CD14-positive monocyte (primary cell): Measurements from ENCODE around the gene IMPG2. TPM values are rescaled to one million over a fixed set of nuclear protein-coding genes. Genes with fewer than 3 reads are reported as not detected.

ENCODE experiments used
- DNase-seq, 3 donors: peaks; one replicate each; pipeline ENCODE4 v3.0.0-alpha.2; 2011 to 2022
- H2AFZ ChIP-seq: 2 replicates; pipeline ENCODE4 v1.6.0; 2012; ENCODE audit warnings: mild to moderate bottlenecking, low read depth, low read length, inconsistent platforms; ENCODE audit not compliant: insufficient read depth, poor library complexity, severe bottlenecking
- H3K27ac ChIP-seq, 2 donors: 1 replicate in 1 of 2; 2 replicates in 1 of 2; pipeline ENCODE4 v1.5.1; 2012 to 2013; ENCODE audit warnings: low read length in 2 of 2, control low read depth in 1 of 2, inconsistent platforms in 1 of 2, low read depth in 1 of 2, mild to moderate bottlenecking in 1 of 2
- H3K27me3 ChIP-seq, 2 donors: one replicate each; pipeline versions ENCODE4 v1.6.0 to v1.6.1; 2011 to 2013; ENCODE audit warnings: low read length in 2 of 2; ENCODE audit not compliant: control insufficient read depth in 2 of 2, insufficient read depth in 2 of 2
- H3K36me3 ChIP-seq, 2 donors: replicated peaks in 1 of 2; 1 replicate in 1 of 2; 2 replicates in 1 of 2; pipeline versions ENCODE4 v1.5.1 to v1.6.1; 2012 to 2013; ENCODE audit warnings: low read length in 2 of 2, control low read depth in 1 of 2, inconsistent platforms in 1 of 2, mild to moderate bottlenecking in 1 of 2; ENCODE audit not compliant: insufficient read depth in 2 of 2, control insufficient read depth in 1 of 2
- H3K4me1 ChIP-seq, 2 donors: 1 replicate in 1 of 2; 2 replicates in 1 of 2; pipeline versions ENCODE4 v1.5.1 to v1.6.1; 2012 to 2013; ENCODE audit warnings: low read length in 2 of 2, control low read depth in 1 of 2, inconsistent platforms in 1 of 2, mild to moderate bottlenecking in 1 of 2, moderate library complexity in 1 of 2; ENCODE audit not compliant: insufficient read depth in 2 of 2, control insufficient read depth in 1 of 2
- H3K4me2 ChIP-seq: replicated peaks from 2 replicates; pipeline ENCODE3; 2012; ENCODE audit warnings: low read length, moderate library complexity, mild to moderate bottlenecking; ENCODE audit not compliant: poor library complexity, severe bottlenecking; ENCODE audit errors: extremely low read depth
- H3K4me3 ChIP-seq, 3 experiments: fragments of 200-600 bp in 1 of 3; sonication (generic) in 1 of 3; replicated peaks in 1 of 3; 1 replicate in 2 of 3; 2 replicates in 1 of 3; pipeline ENCODE4 v1.5.1; 2011 to 2013; ENCODE audit warnings: low read length in 3 of 3, mild to moderate bottlenecking in 3 of 3, control low read depth in 2 of 3, low read depth in 2 of 3, inconsistent platforms in 1 of 3, moderate library complexity in 1 of 3
- H3K79me2 ChIP-seq: 2 replicates; pipeline ENCODE4 v1.6.0; 2012; ENCODE audit warnings: mild to moderate bottlenecking, control low read depth, inconsistent platforms, low read length, moderate library complexity; ENCODE audit not compliant: insufficient read depth
- H3K9ac ChIP-seq: 2 replicates; pipeline ENCODE4 v1.6.0; 2017; ENCODE audit warnings: low read length, mild to moderate bottlenecking; ENCODE audit not compliant: insufficient read depth, poor library complexity, severe bottlenecking
- H3K9me3 ChIP-seq, 2 donors: replicated peaks in 1 of 2; 1 replicate in 1 of 2; 2 replicates in 1 of 2; pipeline versions ENCODE4 v1.5.1 to v1.6.1; 2012 to 2013; ENCODE audit warnings: low read length in 2 of 2, control low read depth in 1 of 2; ENCODE audit not compliant: control insufficient read depth in 1 of 2, insufficient read depth in 1 of 2
- H4K20me1 ChIP-seq: 2 replicates; pipeline ENCODE4 v1.6.0; 2012; ENCODE audit warnings: mild to moderate bottlenecking, low read length, control low read depth, moderate library complexity; ENCODE audit not compliant: insufficient read depth
- H3K27ac Mint-ChIP-seq, 7 donors: one replicate each; pipeline ENCODE4 v1.8.0; 2020; ENCODE audit warnings: mild to moderate bottlenecking in 7 of 7, mixed read lengths in 7 of 7, moderate library complexity in 6 of 7, inconsistent platforms in 2 of 7
- H3K27me3 Mint-ChIP-seq, 3 donors: one replicate each; pipeline ENCODE4 v1.8.0; 2021 to 2022; ENCODE audit warnings: low read depth in 3 of 3, mild to moderate bottlenecking in 3 of 3, mixed read lengths in 3 of 3, moderate library complexity in 3 of 3, inconsistent platforms in 1 of 3
- H3K36me3 Mint-ChIP-seq, 2 donors: one replicate each; pipeline ENCODE4 v1.8.0; 2020; ENCODE audit warnings: mixed read lengths in 2 of 2, inconsistent platforms in 1 of 2, mild to moderate bottlenecking in 1 of 2
- H3K4me1 Mint-ChIP-seq: one replicate; pipeline ENCODE4 v1.8.0; 2020; ENCODE audit warnings: mild to moderate bottlenecking, mixed read lengths
- H3K4me3 Mint-ChIP-seq, 2 donors: one replicate each; pipeline ENCODE4 v1.8.0; 2020; ENCODE audit warnings: mild to moderate bottlenecking in 2 of 2, mixed read lengths in 2 of 2, moderate library complexity in 1 of 2
- H3K9me3 Mint-ChIP-seq, 7 donors: one replicate each; pipeline ENCODE4 v1.8.0; 2020 to 2022; ENCODE audit warnings: mixed read lengths in 7 of 7, mild to moderate bottlenecking in 6 of 7, moderate library complexity in 6 of 7, inconsistent platforms in 2 of 7
- WGBS: methylation state at CpG from one replicate; pipeline ENCODE4 v1.1.5; 2013; ENCODE audit warnings: missing lambda C conversion rate; ENCODE audit not compliant: insufficient coverage; 5-methylcytosine and 5-hydroxymethylcytosine counted together
- intact Hi-C, 2 donors: fragments of 100-400 bp; cut with micrococcal nuclease; formaldehyde crosslinking; loops; one replicate each; pipeline versions ENCODE4 v1.15.0 to v1.15.1; 2023
- polyA plus RNA-seq, 3 donors: library from polyadenylated mRNA; depleted of rRNA in 1 of 3; unstranded in 2 of 3; stranded (reverse) in 1 of 3; fragments of 300-500 nt in 2 of 3; fragments of >200 nt in 1 of 3; fragmentation: Illumina TruSeq in 2 of 3; gene quantifications; 1 replicate in 2 of 3; 2 replicates in 1 of 3; pipeline ENCODE4 v1.2.3, GENCODE V29; 2012 to 2021
- TF ChIP-seq, protein P1 (sequence below): fragments of 200-600 bp; IDR thresholded peaks from one replicate; pipeline ENCODE4 v1.8.0; 2022; ENCODE audit warnings: antibody characterized with exemption, mild to moderate bottlenecking

Gene IMPG2
- polyA plus RNA-seq, 3 donors: 0.04 to 0.15 TPM; not detected in 1

DNA sequence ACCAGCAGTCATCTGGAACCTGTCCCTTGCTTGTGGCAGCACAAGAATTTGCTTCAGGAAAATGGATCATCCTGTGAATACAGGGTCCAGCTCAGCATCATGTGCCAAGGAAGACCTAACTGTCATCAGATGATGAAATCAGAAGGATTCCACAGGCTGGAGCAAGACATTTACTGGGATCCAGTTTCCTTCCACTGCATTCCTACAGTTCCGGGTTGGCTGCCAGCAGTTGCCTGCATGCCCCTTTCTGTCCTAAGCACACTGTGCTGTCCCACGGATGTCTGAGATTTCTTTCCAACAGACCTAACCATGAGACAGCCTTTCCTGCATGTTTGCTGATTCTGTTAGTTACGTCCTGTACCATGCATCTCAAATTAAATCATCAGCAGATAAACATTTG, 140.7 kb downstream of the IMPG2 start:
- Histone ChIP-seq H3K27me3 (no peaks in the 10 kb centered on the region), H3K4me1 (no peaks in the 10 kb centered on the region), H3K36me3 (no peaks in the 10 kb centered on the region), H3K4me2 (no peak overlapping the region), H2AFZ (no peak overlapping the region), H4K20me1 (no peaks in the 10 kb centered on the region), H3K27ac (no peak overlapping the region), H3K79me2 (no peaks in the 10 kb centered on the region), H3K9ac (no peak overlapping the region), H3K4me3 (no peak overlapping the region), H3K9me3 (no peaks in the 10 kb centered on the region)
- Mint-ChIP-seq H3K9me3 (peaks cover 1 to 8% (median 5%) of the 10 kb centered on the region in 7 donors), H3K4me3 (no peak overlapping the region), H3K36me3 (no peaks in the 10 kb centered on the region), H3K27ac (no peak overlapping the region), H3K4me1 (no peaks in the 10 kb centered on the region), H3K27me3 (peaks cover 0 to 2% (median under 1%) of the 10 kb centered on the region in 3 donors)
- intact Hi-C loops: no loop called here
- no peak for DNase-seq
- TF ChIP-seq, protein P1, sequence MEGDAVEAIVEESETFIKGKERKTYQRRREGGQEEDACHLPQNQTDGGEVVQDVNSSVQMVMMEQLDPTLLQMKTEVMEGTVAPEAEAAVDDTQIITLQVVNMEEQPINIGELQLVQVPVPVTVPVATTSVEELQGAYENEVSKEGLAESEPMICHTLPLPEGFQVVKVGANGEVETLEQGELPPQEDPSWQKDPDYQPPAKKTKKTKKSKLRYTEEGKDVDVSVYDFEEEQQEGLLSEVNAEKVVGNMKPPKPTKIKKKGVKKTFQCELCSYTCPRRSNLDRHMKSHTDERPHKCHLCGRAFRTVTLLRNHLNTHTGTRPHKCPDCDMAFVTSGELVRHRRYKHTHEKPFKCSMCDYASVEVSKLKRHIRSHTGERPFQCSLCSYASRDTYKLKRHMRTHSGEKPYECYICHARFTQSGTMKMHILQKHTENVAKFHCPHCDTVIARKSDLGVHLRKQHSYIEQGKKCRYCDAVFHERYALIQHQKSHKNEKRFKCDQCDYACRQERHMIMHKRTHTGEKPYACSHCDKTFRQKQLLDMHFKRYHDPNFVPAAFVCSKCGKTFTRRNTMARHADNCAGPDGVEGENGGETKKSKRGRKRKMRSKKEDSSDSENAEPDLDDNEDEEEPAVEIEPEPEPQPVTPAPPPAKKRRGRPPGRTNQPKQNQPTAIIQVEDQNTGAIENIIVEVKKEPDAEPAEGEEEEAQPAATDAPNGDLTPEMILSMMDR: no peak
- 94% methylated on average over 2 of the region's 3 CpGs for WGBS

DNA sequence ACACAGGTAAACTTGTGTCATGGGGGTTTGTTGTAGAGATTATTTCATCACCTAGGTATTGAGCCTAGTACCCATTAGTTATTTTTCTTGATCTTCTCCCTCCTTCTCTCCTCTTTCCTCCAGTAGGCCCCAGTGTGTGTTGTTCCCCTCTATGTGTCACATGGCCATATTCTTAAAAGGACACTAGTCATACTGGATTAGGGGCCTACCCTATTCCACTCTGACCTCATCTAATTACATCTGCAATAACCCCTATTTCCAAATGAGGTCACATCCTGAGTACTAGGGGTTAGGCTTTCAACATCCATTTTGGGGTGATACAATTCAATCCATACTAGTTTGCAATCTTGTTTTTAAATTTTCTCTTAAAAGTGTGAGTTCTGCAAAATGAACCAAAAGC, 142.8 kb downstream of the IMPG2 start:
- H3K4me3 Mint-ChIP-seq: no peak overlapping the region
- intact Hi-C loops: no loop called here
- DNase-seq: no peak
- H3K9me3 Mint-ChIP-seq: peaks cover 1 to 9% (median 5%) of the 10 kb centered on the region in 7 donors
- H3K36me3 Mint-ChIP-seq: no peaks in the 10 kb centered on the region
- Histone ChIP-seq H3K9me3 (no peaks in the 10 kb centered on the region), H3K27ac (no peak overlapping the region), H3K27me3 (no peaks in the 10 kb centered on the region), H3K79me2 (no peaks in the 10 kb centered on the region), H3K9ac (no peak overlapping the region), H4K20me1 (no peaks in the 10 kb centered on the region), H3K4me3 (no peak overlapping the region), H3K4me1 (no peaks in the 10 kb centered on the region), H2AFZ (no peak overlapping the region), H3K36me3 (no peaks in the 10 kb centered on the region), H3K4me2 (no peak overlapping the region)
- H3K4me1 Mint-ChIP-seq: no peaks in the 10 kb centered on the region
- H3K27me3 Mint-ChIP-seq: peaks cover 0 to 2% (median 0%) of the 10 kb centered on the region in 3 donors
- H3K27ac Mint-ChIP-seq: no peak overlapping the region
- TF ChIP-seq, protein P1: no peak

Other genes starting within 250 kb of the IMPG2 start
- 10 to 100 TPM in 1 of 3 donors, 1 to 10 TPM in 2; 1.6 to 12.4 (median 3.8) TPM for gene SENP7, start 192.6 kb upstream of the IMPG2 start, polyA plus RNA-seq
- gene TRMT10C, start 241.3 kb upstream of the IMPG2 start, polyA plus RNA-seq: 10 to 100 TPM in 2 of 3 donors, 1 to 10 TPM in 1; 4.1 to 21.0 (median 14.6) TPM